Fibroblast of lung (primary cell): ENCODE measurements around the gene WDR93.

Experiments used
- CTCF ChIP-seq, 2 donors: IDR thresholded peaks in 1 of 2; conservative IDR thresholded peaks in 1 of 2; 1 replicate in 1 of 2; 2 replicates in 1 of 2; pipeline ENCODE4 v1.5.1; 2011 to 2012; ENCODE audit warnings: low read length in 2 of 2, control low read depth in 1 of 2, inconsistent platforms in 1 of 2, low read depth in 1 of 2, mild to moderate bottlenecking in 1 of 2
- EZH2 ChIP-seq: IDR thresholded peaks from 2 replicates; pipeline ENCODE4 v1.5.1; 2012; ENCODE audit warnings: low read length, control low read depth, mild to moderate bottlenecking; ENCODE audit errors: missing control alignments

GRCh38 chr15:89649716-89650115 lies 40.9 kb upstream of the WDR93 start:
- TF ChIP-seq CTCF (conservative IDR thresholded peaks at IDR 0.05 in 1 of 2, IDR thresholded peaks at IDR 0.05 in 1 of 2; ENCODE audit: low read depth in 1 of 2, low read length in 2 of 2) (no peak), EZH2 (no peak)
